NK-92 (cell line): ENCODE results near the gene ZIC3.

Experiments used
- DNase-seq: peaks from one replicate; lab custom pipeline; 2025; ENCODE audit not compliant: unreplicated experiment; lab: John Stamatoyannopoulos, UW

ZIC3 gene

GRCh38 chrX:137573324-137574101, 7.6 kb downstream of the ZIC3 start:
- DNase-seq = no peak

- no peak for DNase-seq
These were observed 8.3 kb downstream of the ZIC3 start for GRCh38 chrX:137574102-137574783.

- no peak for DNase-seq
These were observed 8.9 kb downstream of the ZIC3 start for GRCh38 chrX:137574784-137575293.

GRCh38 chrX:137575596-137576255, 9.8 kb downstream of the ZIC3 start:
- no peak for DNase-seq

GRCh38 chrX:137587151-137587550, 21.2 kb downstream of the ZIC3 start:
- no peak for DNase-seq

GRCh38 chrX:137600769-137601168, 34.8 kb downstream of the ZIC3 start:
- no peak for DNase-seq
